Right lobe of liver (tissue), 4 donors: ENCODE results near the gene PCDHA1.

Experiments used
- POLR2A ChIP-seq: fragments of 450-650 bp; IDR thresholded peaks from one replicate; pipeline ENCODE4 v1.6.1; 2017; ENCODE audit warnings: antibody characterized with exemption, mild to moderate bottlenecking
- TF ChIP-seq, protein P1 (sequence below), 4 donors: fragments of 200-600 bp in 3 of 4; fragments of 450-650 bp in 1 of 4; IDR thresholded peaks; one replicate each; pipeline versions ENCODE4 v1.5.1 to v1.8.0; 2016 to 2022; ENCODE audit warnings: antibody characterized with exemption in 4 of 4, mild to moderate bottlenecking in 2 of 4
- donor health status: DM: no; HTN: no; CAD: no.
- donor health status: DM: no; HTN: no; CAD: no.
- donor health status: DM: no; HTN: yes; CAD: no.

DNA sequence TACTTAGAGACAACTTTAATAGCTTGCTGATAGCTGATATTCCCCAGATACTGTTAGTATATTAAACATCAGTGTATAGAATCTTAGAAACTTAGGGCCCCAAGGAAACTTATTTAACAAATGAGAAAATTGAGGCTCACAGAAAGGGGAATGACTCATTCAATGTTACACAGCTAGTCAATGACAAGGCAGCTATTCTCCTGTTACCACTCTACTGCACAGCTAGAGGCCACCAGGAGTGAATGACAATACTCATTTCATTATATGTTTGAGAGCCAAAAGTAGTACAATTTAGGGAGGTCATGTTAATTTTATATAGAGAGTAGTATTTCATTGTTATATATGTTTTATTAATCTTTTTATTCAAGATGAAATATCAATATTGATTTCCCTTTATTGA, 232.0 kb downstream of the PCDHA1 start:
- TF ChIP-seq POLR2A, result no peak
- TF ChIP-seq, protein P1, sequence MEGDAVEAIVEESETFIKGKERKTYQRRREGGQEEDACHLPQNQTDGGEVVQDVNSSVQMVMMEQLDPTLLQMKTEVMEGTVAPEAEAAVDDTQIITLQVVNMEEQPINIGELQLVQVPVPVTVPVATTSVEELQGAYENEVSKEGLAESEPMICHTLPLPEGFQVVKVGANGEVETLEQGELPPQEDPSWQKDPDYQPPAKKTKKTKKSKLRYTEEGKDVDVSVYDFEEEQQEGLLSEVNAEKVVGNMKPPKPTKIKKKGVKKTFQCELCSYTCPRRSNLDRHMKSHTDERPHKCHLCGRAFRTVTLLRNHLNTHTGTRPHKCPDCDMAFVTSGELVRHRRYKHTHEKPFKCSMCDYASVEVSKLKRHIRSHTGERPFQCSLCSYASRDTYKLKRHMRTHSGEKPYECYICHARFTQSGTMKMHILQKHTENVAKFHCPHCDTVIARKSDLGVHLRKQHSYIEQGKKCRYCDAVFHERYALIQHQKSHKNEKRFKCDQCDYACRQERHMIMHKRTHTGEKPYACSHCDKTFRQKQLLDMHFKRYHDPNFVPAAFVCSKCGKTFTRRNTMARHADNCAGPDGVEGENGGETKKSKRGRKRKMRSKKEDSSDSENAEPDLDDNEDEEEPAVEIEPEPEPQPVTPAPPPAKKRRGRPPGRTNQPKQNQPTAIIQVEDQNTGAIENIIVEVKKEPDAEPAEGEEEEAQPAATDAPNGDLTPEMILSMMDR (IDR thresholded peaks at IDR 0.05), result no peak
